ENCODE measurements around the gene NFIB. TPM values are rescaled to one million over a fixed set of nuclear protein-coding genes. Genes with fewer than 3 reads are reported as not detected.

NFIB gene
- total RNA-seq, 4 donors from 2014 or later: 61.0 to 68.3 (median 65.4) TPM

GRCh38 chr9:14072850-14073249 lies 241.1 kb downstream of the NFIB start:
- Histone ChIP-seq H3K27ac (no peak overlapping the region), H3K4me1 (no peaks in the 10 kb centered on the region), H3K9me3 (no peaks in the 10 kb centered on the region), H3K27me3 (no peaks in the 10 kb centered on the region), H3K4me3 (no peak overlapping the region), H3K36me3 (no peaks in the 10 kb centered on the region)
- WGBS, 2 donors (ENCODE audit: low coverage in 1 of 2): 87 to 94% methylated on average over 2 to 3 of the region's 5 CpGs
- no peak for ATAC-seq
- no peak for TF ChIP-seq POLR2AphosphoS5 (IDR thresholded peaks at IDR 0.05)
- TF ChIP-seq, protein P1, sequence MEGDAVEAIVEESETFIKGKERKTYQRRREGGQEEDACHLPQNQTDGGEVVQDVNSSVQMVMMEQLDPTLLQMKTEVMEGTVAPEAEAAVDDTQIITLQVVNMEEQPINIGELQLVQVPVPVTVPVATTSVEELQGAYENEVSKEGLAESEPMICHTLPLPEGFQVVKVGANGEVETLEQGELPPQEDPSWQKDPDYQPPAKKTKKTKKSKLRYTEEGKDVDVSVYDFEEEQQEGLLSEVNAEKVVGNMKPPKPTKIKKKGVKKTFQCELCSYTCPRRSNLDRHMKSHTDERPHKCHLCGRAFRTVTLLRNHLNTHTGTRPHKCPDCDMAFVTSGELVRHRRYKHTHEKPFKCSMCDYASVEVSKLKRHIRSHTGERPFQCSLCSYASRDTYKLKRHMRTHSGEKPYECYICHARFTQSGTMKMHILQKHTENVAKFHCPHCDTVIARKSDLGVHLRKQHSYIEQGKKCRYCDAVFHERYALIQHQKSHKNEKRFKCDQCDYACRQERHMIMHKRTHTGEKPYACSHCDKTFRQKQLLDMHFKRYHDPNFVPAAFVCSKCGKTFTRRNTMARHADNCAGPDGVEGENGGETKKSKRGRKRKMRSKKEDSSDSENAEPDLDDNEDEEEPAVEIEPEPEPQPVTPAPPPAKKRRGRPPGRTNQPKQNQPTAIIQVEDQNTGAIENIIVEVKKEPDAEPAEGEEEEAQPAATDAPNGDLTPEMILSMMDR (IDR thresholded peaks at IDR 0.05): no peak
- no peak for TF ChIP-seq EP300 (IDR thresholded peaks at IDR 0.05)
- TF ChIP-seq POLR2A (IDR thresholded peaks at IDR 0.05): no peak

- Histone ChIP-seq H3K9me3 (no peaks in the 10 kb centered on the region), H3K36me3 (no peaks in the 10 kb centered on the region), H3K27me3 (no peaks in the 10 kb centered on the region), H3K27ac (no peak overlapping the region), H3K4me3 (no peak overlapping the region), H3K4me1 (no peaks in the 10 kb centered on the region)
- TF ChIP-seq POLR2AphosphoS5 (IDR thresholded peaks at IDR 0.05) (no peak), POLR2A (IDR thresholded peaks at IDR 0.05) (no peak), EP300 (IDR thresholded peaks at IDR 0.05) (no peak)
- TF ChIP-seq, protein P1 (IDR thresholded peaks at IDR 0.05): no peak
- WGBS, 2 donors (ENCODE audit: low coverage in 1 of 2): 83 to 86% methylated on average over 2 to 4 of the region's 5 CpGs
- no peak for ATAC-seq
Observed at GRCh38 chr9:14071484-14071883, 242.5 kb downstream of the NFIB start.

- H3K27ac ChIP-seq: no peak overlapping the region
- H3K4me3 ChIP-seq: no peak overlapping the region
- no peaks in the 10 kb centered on the region for H3K36me3 ChIP-seq
- H3K9me3 ChIP-seq: no peaks in the 10 kb centered on the region
- no peak for ATAC-seq
- H3K4me1 ChIP-seq: no peaks in the 10 kb centered on the region
- H3K27me3 ChIP-seq: no peaks in the 10 kb centered on the region
- 91 to 100% methylated on average over 3 of the region's 4 CpGs for WGBS, 2 donors (ENCODE audit: low coverage in 1 of 2)
- TF ChIP-seq POLR2AphosphoS5 (IDR thresholded peaks at IDR 0.05) (no peak), EP300 (IDR thresholded peaks at IDR 0.05) (no peak), POLR2A (IDR thresholded peaks at IDR 0.05) (no peak)
- TF ChIP-seq, protein P1 (IDR thresholded peaks at IDR 0.05): no peak
Observed at GRCh38 chr9:14068690-14069089, 245.3 kb downstream of the NFIB start.

DNA sequence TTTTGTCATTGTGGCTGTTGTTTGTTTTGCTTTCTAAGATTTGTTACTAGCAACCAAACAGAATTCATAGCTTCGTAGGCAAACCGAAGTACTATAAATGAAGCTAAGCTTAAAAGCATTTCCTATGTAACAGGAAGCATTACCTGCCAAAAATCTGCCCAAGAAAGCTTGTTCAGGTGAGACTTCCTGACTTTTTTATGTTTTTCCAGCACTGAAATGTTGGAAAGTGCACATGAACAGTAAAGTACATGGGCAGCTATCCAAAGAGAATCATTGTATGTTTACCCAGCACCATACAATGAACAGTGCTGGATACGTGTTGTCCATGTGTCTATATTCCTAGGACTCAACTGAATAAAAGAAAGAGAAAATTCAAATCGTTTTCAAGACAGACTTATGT lies 247.1 kb downstream of the NFIB start:
- no peak overlapping the region for H3K27ac ChIP-seq
- H3K36me3 ChIP-seq: no peaks in the 10 kb centered on the region
- no peak overlapping the region for H3K4me3 ChIP-seq
- no peaks in the 10 kb centered on the region for H3K9me3 ChIP-seq
- TF ChIP-seq POLR2A (IDR thresholded peaks at IDR 0.05) (no peak), EP300 (IDR thresholded peaks at IDR 0.05) (no peak), POLR2AphosphoS5 (IDR thresholded peaks at IDR 0.05) (no peak)
- TF ChIP-seq, protein P1 (IDR thresholded peaks at IDR 0.05): no peak
- WGBS, 2 donors (ENCODE audit: low coverage in 1 of 2): 76 to 91% methylated on average over 4 of the region's 4 CpGs
- H3K27me3 ChIP-seq: no peaks in the 10 kb centered on the region
- no peak for ATAC-seq
- no peaks in the 10 kb centered on the region for H3K4me1 ChIP-seq

DNA sequence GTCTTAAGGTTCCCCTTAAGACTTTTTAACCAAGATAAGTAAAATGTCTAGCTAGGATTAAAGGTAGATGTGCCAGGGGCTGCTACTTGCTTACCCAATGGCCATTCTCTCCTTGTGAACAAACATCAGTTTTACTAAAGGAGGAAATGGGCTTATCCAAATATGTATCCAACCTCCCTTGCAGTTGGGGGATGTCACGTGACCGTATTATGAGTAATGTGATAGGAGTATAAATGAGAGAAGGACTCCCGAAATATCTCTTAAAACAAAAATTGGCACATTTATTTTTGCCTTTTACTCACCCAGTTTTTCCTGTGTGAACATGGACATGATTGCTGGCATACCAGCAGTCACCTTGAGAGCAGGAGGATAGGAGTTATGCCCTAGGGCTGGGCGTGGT lies 247.9 kb downstream of the NFIB start:
- WGBS, 2 donors (ENCODE audit: low coverage in 1 of 2): 97% methylated on average over 4 of the region's 4 CpGs
- Histone ChIP-seq H3K9me3 (no peaks in the 10 kb centered on the region), H3K27me3 (no peaks in the 10 kb centered on the region), H3K36me3 (no peaks in the 10 kb centered on the region), H3K4me3 (no peak overlapping the region), H3K4me1 (no peaks in the 10 kb centered on the region), H3K27ac (no peak overlapping the region)
- no peak for ATAC-seq
- no peak for TF ChIP-seq EP300 (IDR thresholded peaks at IDR 0.05)
- TF ChIP-seq POLR2A (IDR thresholded peaks at IDR 0.05): no peak
- TF ChIP-seq POLR2AphosphoS5 (IDR thresholded peaks at IDR 0.05): no peak
- TF ChIP-seq, protein P1 (IDR thresholded peaks at IDR 0.05): no peak

Data from gastroesophageal sphincter (tissue), 4 donors.